Stimulated activated naive CD8-positive, alpha-beta T cell treated with anti-CD3 and anti-CD28 coated beads, Interleukin-15, amount 100 ng/mL, for 72 hours (primary cell): ENCODE measurements around the gene TRA2B.
A peak's percentile ranks its signal among the peaks of the same experiment; 100 is the strongest.
"Not testable (repeated sequence)": the region's sequence is repeated elsewhere in the genome, so short reads cannot be mapped to it uniquely, and the experiment has no call there.

ENCODE experiments used
- ATAC-seq: fragments of 150-1000 bp; cut with Tn5 transposase; 2 replicates; pipeline ENCODE4 v1.10.0; 2021; ENCODE audit warnings: mild to moderate bottlenecking, moderate library complexity
- DNase-seq, 2 donors: peaks; one replicate each; pipeline ENCODE4 v3.0.0; 2021 to 2022
- H3K27ac Mint-ChIP-seq, 2 donors: one replicate each; pipeline ENCODE4 v1.8.0; 2022; ENCODE audit warnings: mild to moderate bottlenecking in 2 of 2, mixed read lengths in 2 of 2, moderate library complexity in 2 of 2
- H3K27me3 Mint-ChIP-seq: one replicate; pipeline ENCODE4 v1.8.0; 2022; ENCODE audit warnings: mixed read lengths
- H3K4me1 Mint-ChIP-seq: one replicate; pipeline ENCODE4 v1.8.0; 2022; ENCODE audit warnings: mild to moderate bottlenecking, mixed read lengths
- H3K4me3 Mint-ChIP-seq, 2 donors: one replicate each; pipeline ENCODE4 v1.8.0; 2022; ENCODE audit warnings: mild to moderate bottlenecking in 2 of 2, mixed read lengths in 2 of 2, moderate library complexity in 1 of 2
- H3K9me3 Mint-ChIP-seq, 2 donors: one replicate each; pipeline ENCODE4 v1.8.0; 2022; ENCODE audit warnings: mixed read lengths in 2 of 2

The TRA2B gene

GRCh38 chr3:185925353-185925752, 12.5 kb downstream of the TRA2B start:
- ATAC-seq = no peak
- DNase-seq = no peak
- Mint-ChIP-seq H3K27me3 (no peaks in the 10 kb centered on the region), H3K4me1 (peaks cover 74% of the 10 kb centered on the region), H3K4me3 (no peak overlapping the region), H3K27ac (no peak overlapping the region), H3K9me3 (no peaks in the 10 kb centered on the region)

GRCh38 chr3:185924375-185924774, 13.4 kb downstream of the TRA2B start:
- Mint-ChIP-seq H3K27me3 (no peaks in the 10 kb centered on the region), H3K4me3 (no peak overlapping the region), H3K9me3 (no peaks in the 10 kb centered on the region), H3K4me1 (peaks cover 66% of the 10 kb centered on the region), H3K27ac (peak overlapping the region in 1 of 2 donors; percentile 67)
- DNase-seq (no peak), ATAC-seq (no peak)

- H3K4me1 Mint-ChIP-seq = peaks cover 25% of the 10 kb centered on the region
- DNase-seq = no peak
- peak overlapping the region in 1 of 2 donors; percentile 88 for H3K27ac Mint-ChIP-seq
- no peak for ATAC-seq
- no peaks in the 10 kb centered on the region for H3K9me3 Mint-ChIP-seq
- H3K4me3 Mint-ChIP-seq = no peak overlapping the region
- no peaks in the 10 kb centered on the region for H3K27me3 Mint-ChIP-seq
Measured at GRCh38 chr3:185920184-185920583, 17.6 kb downstream of the TRA2B start.

GRCh38 chr3:185916042-185916833, 21.6 kb downstream of the TRA2B start:
- no peaks in the 10 kb centered on the region for H3K27me3 Mint-ChIP-seq
- ATAC-seq (no peak), DNase-seq (no peak)
- peaks cover 5% of the 10 kb centered on the region for H3K4me1 Mint-ChIP-seq
- H3K27ac Mint-ChIP-seq = no peak overlapping the region
- H3K4me3 Mint-ChIP-seq = no peak overlapping the region
- H3K9me3 Mint-ChIP-seq = no peaks in the 10 kb centered on the region

- ATAC-seq (no peak), DNase-seq (no peak)
- no peak overlapping the region for H3K27ac Mint-ChIP-seq
- H3K4me1 Mint-ChIP-seq = peaks cover 5% of the 10 kb centered on the region
- no peak overlapping the region for H3K4me3 Mint-ChIP-seq
- no peaks in the 10 kb centered on the region for H3K9me3 Mint-ChIP-seq
- no peaks in the 10 kb centered on the region for H3K27me3 Mint-ChIP-seq
Measured at GRCh38 chr3:185915642-185916041, 22.2 kb downstream of the TRA2B start.

- H3K9me3 Mint-ChIP-seq = no peaks in the 10 kb centered on the region
- H3K27me3 Mint-ChIP-seq = no peaks in the 10 kb centered on the region
- DNase-seq (no peak), ATAC-seq (no peak)
- no peak overlapping the region for H3K4me3 Mint-ChIP-seq
- no peaks in the 10 kb centered on the region for H3K4me1 Mint-ChIP-seq
- H3K27ac Mint-ChIP-seq = peak overlapping the region in 1 of 2 donors; percentile 43
Measured at GRCh38 chr3:185914911-185915629, 22.7 kb downstream of the TRA2B start.

- Mint-ChIP-seq H3K4me3 (no peak overlapping the region), H3K27me3 (no peaks in the 10 kb centered on the region), H3K27ac (peak overlapping the region in 1 of 2 donors; percentile 76), H3K4me1 (no peaks in the 10 kb centered on the region), H3K9me3 (no peaks in the 10 kb centered on the region)
- ATAC-seq = peak; percentile 30
- DNase-seq = no peak
Measured at GRCh38 chr3:185912929-185913901, 24.6 kb downstream of the TRA2B start.

- no peak for ATAC-seq
- H3K27me3 Mint-ChIP-seq = no peaks in the 10 kb centered on the region
- no peak overlapping the region for H3K4me3 Mint-ChIP-seq
- no peaks in the 10 kb centered on the region for H3K4me1 Mint-ChIP-seq
- no peaks in the 10 kb centered on the region for H3K9me3 Mint-ChIP-seq
- H3K27ac Mint-ChIP-seq = peak overlapping the region in 1 of 2 donors; percentile 27
- DNase-seq = no peak
Measured at GRCh38 chr3:185912512-185912911, 25.3 kb downstream of the TRA2B start.

- not testable (repeated sequence) for ATAC-seq, H3K9me3 Mint-ChIP-seq, H3K4me1 Mint-ChIP-seq, H3K27me3 Mint-ChIP-seq, H3K4me3 Mint-ChIP-seq, DNase-seq
- H3K27ac Mint-ChIP-seq = peak overlapping the region in 1 of 2 donors; percentile 93
Measured at GRCh38 chr3:185911076-185911448, 26.8 kb downstream of the TRA2B start.

GRCh38 chr3:185910322-185911075, 27.3 kb downstream of the TRA2B start:
- peak; percentile 53 for ATAC-seq
- DNase-seq, H3K4me3 Mint-ChIP-seq, H3K27me3 Mint-ChIP-seq, H3K9me3 Mint-ChIP-seq, H3K4me1 Mint-ChIP-seq: not testable (repeated sequence)
- peak overlapping the region in 1 of 2 donors; percentile 87 for H3K27ac Mint-ChIP-seq

GRCh38 chr3:185909913-185910312, 27.9 kb downstream of the TRA2B start:
- not testable (repeated sequence) for H3K27ac Mint-ChIP-seq, ATAC-seq, H3K4me1 Mint-ChIP-seq

GRCh38 chr3:185900228-185900627, 37.6 kb downstream of the TRA2B start:
- Mint-ChIP-seq H3K27ac (no peak overlapping the region), H3K4me1 (no peaks in the 10 kb centered on the region), H3K9me3 (peaks cover 4 to 7% of the 10 kb centered on the region in 2 donors), H3K4me3 (no peak overlapping the region), H3K27me3 (no peaks in the 10 kb centered on the region)
- ATAC-seq (no peak), DNase-seq (no peak)

More at GRCh38 chr3:185909913-185910312, 27.9 kb downstream of the TRA2B start:
- not testable (repeated sequence) for H3K4me3 Mint-ChIP-seq, H3K27me3 Mint-ChIP-seq, DNase-seq, H3K9me3 Mint-ChIP-seq

- H3K9me3 Mint-ChIP-seq = peaks cover 4 to 7% of the 10 kb centered on the region in 2 donors
- ATAC-seq = no peak
- DNase-seq = no peak
- H3K27me3 Mint-ChIP-seq = no peaks in the 10 kb centered on the region
- no peak overlapping the region for H3K27ac Mint-ChIP-seq
- H3K4me3 Mint-ChIP-seq = no peak overlapping the region
- H3K4me1 Mint-ChIP-seq = no peaks in the 10 kb centered on the region
Measured at GRCh38 chr3:185896636-185897035, 41.2 kb downstream of the TRA2B start.

- ATAC-seq = no peak
- DNase-seq = no peak
- Mint-ChIP-seq H3K9me3 (no peaks in the 10 kb centered on the region), H3K27ac (no peak overlapping the region), H3K27me3 (no peaks in the 10 kb centered on the region), H3K4me3 (no peak overlapping the region), H3K4me1 (no peaks in the 10 kb centered on the region)
Measured at GRCh38 chr3:185887066-185887465, 50.7 kb downstream of the TRA2B start.

- DNase-seq (no peak), ATAC-seq (no peak)
- H3K4me3 Mint-ChIP-seq = no peak overlapping the region
- peaks cover 6% of the 10 kb centered on the region for H3K27me3 Mint-ChIP-seq
- H3K27ac Mint-ChIP-seq = no peak overlapping the region
- H3K4me1 Mint-ChIP-seq = peaks cover 4% of the 10 kb centered on the region
- H3K9me3 Mint-ChIP-seq = no peaks in the 10 kb centered on the region
Measured at GRCh38 chr3:185884641-185885040, 53.2 kb downstream of the TRA2B start.
